ENCODE results near the gene SIK3.

SIK3 gene

DNA sequence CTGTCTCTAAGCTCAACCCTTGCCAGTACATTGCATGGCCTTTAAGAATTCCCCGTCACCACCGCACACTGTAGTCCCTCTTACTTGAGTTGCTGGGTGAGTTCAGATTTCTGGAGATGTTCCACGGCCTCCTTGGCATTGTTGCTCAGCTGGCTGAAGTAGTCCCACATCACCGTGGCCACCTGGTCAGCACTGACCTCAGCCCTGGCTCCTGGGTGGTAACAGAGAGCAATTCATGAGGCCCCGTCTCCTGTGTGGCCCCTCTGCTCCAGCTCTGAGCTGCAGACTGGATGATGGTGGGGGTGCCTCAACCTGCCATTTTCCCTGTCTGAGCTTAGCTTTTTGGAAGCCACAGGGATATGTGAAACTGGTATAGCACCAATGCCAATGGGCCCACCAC is 275.7 kb downstream of the SIK3 start:
- no peaks in the 10 kb centered on the region for H3K36me3 ChIP-seq (ENCODE audit: control insufficient read depth in 4 of 4, insufficient read depth in 4 of 4, low read length in 3 of 4)
- H3K27me3 ChIP-seq (replicated peaks in 2 of 5; ENCODE audit: control insufficient read depth in 4 of 5, insufficient read depth in 5 of 5, low read length in 4 of 5), result no peaks in the 10 kb centered on the region
- H3K4me3 ChIP-seq (ENCODE audit: control insufficient read depth in 1 of 7, extremely low read depth in 1 of 7, insufficient read depth in 4 of 7, low read depth in 2 of 7, low read length in 6 of 7), result no peak overlapping the region
- H3K9me3 ChIP-seq (ENCODE audit: control extremely low read depth in 1 of 5, control insufficient read depth in 4 of 5, insufficient read depth in 2 of 5, low read depth in 1 of 5, low read length in 4 of 5), result no peaks in the 10 kb centered on the region
- H3K27ac ChIP-seq (ENCODE audit: insufficient read depth in 1 of 2, low read depth in 1 of 2, low read length in 2 of 2, poor library complexity in 1 of 2, severe bottlenecking in 2 of 2), result no peak overlapping the region
- ChIA-PET CTCF (interaction anchor here (0.8 to 1.9 kb wide), 5 partner anchors 10 to 403 kb away, joined by 3 to 6 read pairs (median 4); no protein-coding TSS in a partner anchor), POLR2A (no interaction called here)
- DNase-seq, result no peak
- WGBS (ENCODE audit: insufficient coverage), result 80% methylated on average over 5 of the region's 5 CpGs
- no peaks in the 10 kb centered on the region for H3K4me1 ChIP-seq (ENCODE audit: control extremely low read depth in 1 of 4, control insufficient read depth in 4 of 4, insufficient read depth in 4 of 4, low read length in 3 of 4)

DNA sequence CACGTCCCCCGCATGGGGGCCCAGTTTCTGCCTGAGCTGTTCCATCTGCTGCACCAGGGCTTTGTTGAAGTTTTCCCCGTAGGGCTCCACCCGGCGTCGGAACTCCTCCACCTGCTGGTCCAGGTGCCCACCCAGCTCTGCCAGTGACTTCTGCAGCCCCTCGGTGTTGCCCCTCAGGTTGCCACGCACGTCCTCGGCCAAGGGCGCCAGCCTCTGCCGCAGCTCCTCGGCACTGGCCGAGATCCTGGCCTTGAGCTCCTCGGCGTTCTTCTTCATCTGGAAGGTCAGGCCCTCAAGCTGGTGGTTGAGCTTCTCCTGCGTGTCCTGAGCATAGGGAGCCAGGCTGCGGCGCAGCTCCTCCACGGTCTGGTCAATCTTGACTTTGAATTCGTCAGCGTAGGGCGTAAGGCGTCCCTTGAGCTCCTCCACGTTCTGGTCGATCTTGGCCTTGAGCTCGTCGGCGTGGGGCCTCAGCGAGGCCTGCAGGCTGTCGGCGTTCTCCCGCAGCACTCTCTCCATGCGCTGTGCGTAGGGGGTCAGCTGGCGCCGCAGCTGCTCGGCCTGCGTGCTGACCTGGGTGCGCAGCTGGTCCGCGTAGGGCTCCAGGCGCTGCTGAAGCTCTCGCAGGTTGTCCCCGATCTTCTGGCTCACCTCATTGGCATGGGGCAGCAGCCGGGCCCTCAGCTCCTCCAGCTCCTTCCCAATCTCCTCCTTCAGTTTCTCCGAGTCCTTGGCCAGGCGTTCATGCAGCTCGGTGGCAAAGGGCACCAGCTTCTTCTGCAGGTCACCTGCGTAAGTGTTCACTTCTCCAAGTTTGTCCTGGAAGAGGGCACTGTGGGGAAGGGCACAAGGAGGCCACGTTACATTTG is 276.9 kb downstream of the SIK3 start:
- Histone ChIP-seq H3K4me3 (ENCODE audit: control insufficient read depth in 1 of 7, extremely low read depth in 1 of 7, insufficient read depth in 4 of 7, low read depth in 2 of 7, low read length in 6 of 7) (no peak overlapping the region), H3K27me3 (replicated peaks in 2 of 5; ENCODE audit: control insufficient read depth in 4 of 5, insufficient read depth in 5 of 5, low read length in 4 of 5) (no peaks in the 10 kb centered on the region), H3K4me1 (ENCODE audit: control extremely low read depth in 1 of 4, control insufficient read depth in 4 of 4, insufficient read depth in 4 of 4, low read length in 3 of 4) (no peaks in the 10 kb centered on the region), H3K27ac (ENCODE audit: insufficient read depth in 1 of 2, low read depth in 1 of 2, low read length in 2 of 2, poor library complexity in 1 of 2, severe bottlenecking in 2 of 2) (no peak overlapping the region), H3K36me3 (ENCODE audit: control insufficient read depth in 4 of 4, insufficient read depth in 4 of 4, low read length in 3 of 4) (no peaks in the 10 kb centered on the region), H3K9me3 (ENCODE audit: control extremely low read depth in 1 of 5, control insufficient read depth in 4 of 5, insufficient read depth in 2 of 5, low read depth in 1 of 5, low read length in 4 of 5) (no peaks in the 10 kb centered on the region)
- ChIA-PET CTCF (interaction anchor here (0.9 to 1.9 kb wide), 7 partner anchors 9 to 404 kb away, joined by 3 to 7 read pairs (median 3); partner anchors contain the start of gene APOC3), POLR2A (no interaction called here)
- WGBS (ENCODE audit: insufficient coverage), result 98% methylated on average over 49 of the region's 51 CpGs
- DNase-seq, result no peak

DNA sequence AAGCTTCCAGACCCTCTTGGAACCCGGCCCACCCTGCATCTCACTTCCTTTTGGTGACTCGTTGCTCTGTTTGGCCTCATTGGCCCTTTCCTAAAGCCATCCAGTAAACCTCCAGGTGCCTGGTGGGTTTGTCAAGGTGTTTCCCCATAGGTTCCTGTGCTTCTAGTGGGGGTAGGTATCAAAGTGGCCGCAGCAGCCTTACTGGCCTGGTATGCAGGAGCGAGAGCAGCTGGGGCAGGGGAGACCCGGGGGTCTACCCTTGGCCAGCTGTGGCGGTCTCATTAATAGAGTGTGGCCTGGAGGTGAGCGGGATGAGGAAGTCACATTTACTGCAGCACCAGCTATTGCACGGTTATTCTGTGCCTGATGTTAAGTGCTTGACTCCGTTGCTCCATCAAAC is 279.2 kb downstream of the SIK3 start:
- ChIA-PET CTCF (interaction anchor here (1.5 kb wide), 1 partner anchor 17 kb away, joined by 3 read pairs; no protein-coding TSS in a partner anchor), POLR2A (no interaction called here)
- Histone ChIP-seq H3K4me3 (ENCODE audit: control insufficient read depth in 1 of 7, extremely low read depth in 1 of 7, insufficient read depth in 4 of 7, low read depth in 2 of 7, low read length in 6 of 7) (no peak overlapping the region), H3K27ac (ENCODE audit: insufficient read depth in 1 of 2, low read depth in 1 of 2, low read length in 2 of 2, poor library complexity in 1 of 2, severe bottlenecking in 2 of 2) (no peak overlapping the region), H3K27me3 (replicated peaks in 2 of 5; ENCODE audit: control insufficient read depth in 4 of 5, insufficient read depth in 5 of 5, low read length in 4 of 5) (no peaks in the 10 kb centered on the region), H3K4me1 (ENCODE audit: control extremely low read depth in 1 of 4, control insufficient read depth in 4 of 4, insufficient read depth in 4 of 4, low read length in 3 of 4) (no peaks in the 10 kb centered on the region), H3K36me3 (ENCODE audit: control insufficient read depth in 4 of 4, insufficient read depth in 4 of 4, low read length in 3 of 4) (no peaks in the 10 kb centered on the region), H3K9me3 (ENCODE audit: control extremely low read depth in 1 of 5, control insufficient read depth in 4 of 5, insufficient read depth in 2 of 5, low read depth in 1 of 5, low read length in 4 of 5) (no peaks in the 10 kb centered on the region)
- 92% methylated on average over 7 of the region's 9 CpGs for WGBS (ENCODE audit: insufficient coverage)
- DNase-seq, result no peak

DNA sequence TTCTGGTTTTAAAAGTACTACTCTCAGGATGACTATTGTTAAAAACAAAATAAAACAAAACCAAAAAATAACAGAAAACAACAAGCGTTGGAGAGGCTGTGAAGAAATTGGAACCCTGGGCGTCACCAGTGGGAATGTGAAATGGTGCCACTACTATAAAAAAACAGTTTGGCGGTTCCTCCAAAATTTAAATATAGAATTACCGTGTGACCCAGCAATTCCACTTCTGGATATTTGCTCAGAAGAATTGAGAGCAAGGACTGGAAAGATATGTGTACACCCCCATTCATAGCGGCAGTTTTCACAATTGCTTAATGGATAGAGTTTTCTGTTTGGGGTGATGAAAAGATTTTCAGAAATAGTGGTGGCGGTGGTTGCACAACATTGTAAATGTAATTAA is 283.7 kb downstream of the SIK3 start:
- H3K4me3 ChIP-seq (ENCODE audit: control insufficient read depth in 1 of 7, extremely low read depth in 1 of 7, insufficient read depth in 4 of 7, low read depth in 2 of 7, low read length in 6 of 7), result no peak overlapping the region
- no peak overlapping the region for H3K27ac ChIP-seq (ENCODE audit: insufficient read depth in 1 of 2, low read depth in 1 of 2, low read length in 2 of 2, poor library complexity in 1 of 2, severe bottlenecking in 2 of 2)
- no peaks in the 10 kb centered on the region for H3K4me1 ChIP-seq (ENCODE audit: control extremely low read depth in 1 of 4, control insufficient read depth in 4 of 4, insufficient read depth in 4 of 4, low read length in 3 of 4)
- ChIA-PET CTCF (no interaction called here), POLR2A (no interaction called here)
- H3K36me3 ChIP-seq (ENCODE audit: control insufficient read depth in 4 of 4, insufficient read depth in 4 of 4, low read length in 3 of 4), result no peaks in the 10 kb centered on the region
- H3K9me3 ChIP-seq (ENCODE audit: control extremely low read depth in 1 of 5, control insufficient read depth in 4 of 5, insufficient read depth in 2 of 5, low read depth in 1 of 5, low read length in 4 of 5), result no peaks in the 10 kb centered on the region
- peaks cover 0 to 2% (median 0%) of the 10 kb centered on the region in 5 experiments for H3K27me3 ChIP-seq (replicated peaks in 2 of 5; ENCODE audit: control insufficient read depth in 4 of 5, insufficient read depth in 5 of 5, low read length in 4 of 5)
- DNase-seq, result no peak
- 100% methylated on average over 3 of the region's 6 CpGs for WGBS (ENCODE audit: insufficient coverage)

DNA sequence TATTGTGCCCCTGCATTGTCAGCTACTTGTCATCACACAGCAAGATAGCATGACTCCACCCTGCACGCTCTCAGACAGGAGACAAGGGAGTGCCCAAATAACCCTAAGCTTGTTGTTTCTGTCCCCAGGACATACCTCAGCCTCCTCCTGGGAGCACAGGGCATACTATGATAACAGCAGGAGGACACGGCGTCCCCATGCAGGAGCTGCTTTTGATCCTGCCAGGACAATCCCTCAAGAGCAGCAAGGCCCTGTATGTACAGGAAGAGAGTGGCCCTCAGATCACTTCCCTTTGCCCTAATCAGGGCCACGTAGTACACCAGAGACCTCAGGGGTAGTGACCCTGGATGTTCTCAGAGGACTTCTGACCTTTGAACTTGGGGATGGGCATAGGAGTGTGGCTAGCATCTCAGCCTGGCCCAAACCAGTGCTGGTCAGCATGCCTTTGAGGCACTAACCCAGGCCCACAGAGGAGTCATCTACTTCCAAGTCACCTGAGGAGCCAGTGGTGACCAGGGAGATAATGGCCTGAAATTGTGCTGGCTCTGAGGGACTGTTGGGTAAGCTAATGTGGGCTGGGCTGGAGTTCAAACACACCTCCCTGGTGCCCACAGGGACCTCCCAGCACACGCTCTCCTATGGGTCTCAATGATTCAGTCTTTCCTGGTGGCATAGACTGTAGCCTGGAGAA is 284.3 kb downstream of the SIK3 start:
- WGBS (ENCODE audit: insufficient coverage), result 89% methylated on average over 5 of the region's 5 CpGs
- H3K27me3 ChIP-seq (replicated peaks in 2 of 5; ENCODE audit: control insufficient read depth in 4 of 5, insufficient read depth in 5 of 5, low read length in 4 of 5), result peaks cover 0 to 2% (median 0%) of the 10 kb centered on the region in 5 experiments
- no peaks in the 10 kb centered on the region for H3K4me1 ChIP-seq (ENCODE audit: control extremely low read depth in 1 of 4, control insufficient read depth in 4 of 4, insufficient read depth in 4 of 4, low read length in 3 of 4)
- DNase-seq, result no peak
- no peak overlapping the region for H3K4me3 ChIP-seq (ENCODE audit: control insufficient read depth in 1 of 7, extremely low read depth in 1 of 7, insufficient read depth in 4 of 7, low read depth in 2 of 7, low read length in 6 of 7)
- no peak overlapping the region for H3K27ac ChIP-seq (ENCODE audit: insufficient read depth in 1 of 2, low read depth in 1 of 2, low read length in 2 of 2, poor library complexity in 1 of 2, severe bottlenecking in 2 of 2)
- CTCF ChIA-PET, result interaction anchor here (0.9 to 2.0 kb wide), 8 partner anchors 13 to 330 kb away, joined by 3 to 14 read pairs (median 4); partner anchors contain the start of genes APOA1, APOA5 and PAFAH1B2
- no peaks in the 10 kb centered on the region for H3K9me3 ChIP-seq (ENCODE audit: control extremely low read depth in 1 of 5, control insufficient read depth in 4 of 5, insufficient read depth in 2 of 5, low read depth in 1 of 5, low read length in 4 of 5)
- POLR2A ChIA-PET, result interaction anchor here (0.6 kb wide), 1 partner anchor 367 kb away, joined by 3 read pairs; no protein-coding TSS in a partner anchor
- H3K36me3 ChIP-seq (ENCODE audit: control insufficient read depth in 4 of 4, insufficient read depth in 4 of 4, low read length in 3 of 4), result no peaks in the 10 kb centered on the region

DNA sequence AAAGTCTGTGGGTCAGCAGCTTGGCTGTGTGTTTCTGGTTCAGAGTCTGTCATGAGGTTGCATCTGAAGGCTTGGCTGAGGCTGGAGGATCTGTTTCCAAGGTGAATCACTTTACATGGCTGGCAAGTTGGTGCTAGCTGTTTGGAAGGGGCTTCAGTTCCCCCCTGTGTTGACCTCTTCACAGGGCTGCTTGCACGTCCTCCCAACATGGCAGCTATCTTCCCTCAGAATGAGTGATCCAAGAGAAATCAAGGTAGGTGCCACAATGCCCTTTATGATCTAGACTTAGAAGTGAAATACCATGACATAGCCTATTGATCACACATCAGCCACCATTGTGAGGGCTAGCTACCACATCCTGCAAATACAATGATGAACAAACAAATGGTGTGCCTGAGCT is 285.1 kb downstream of the SIK3 start:
- Histone ChIP-seq H3K27ac (ENCODE audit: insufficient read depth in 1 of 2, low read depth in 1 of 2, low read length in 2 of 2, poor library complexity in 1 of 2, severe bottlenecking in 2 of 2) (no peak overlapping the region), H3K36me3 (ENCODE audit: control insufficient read depth in 4 of 4, insufficient read depth in 4 of 4, low read length in 3 of 4) (no peaks in the 10 kb centered on the region), H3K9me3 (ENCODE audit: control extremely low read depth in 1 of 5, control insufficient read depth in 4 of 5, insufficient read depth in 2 of 5, low read depth in 1 of 5, low read length in 4 of 5) (no peaks in the 10 kb centered on the region), H3K27me3 (replicated peaks in 2 of 5; ENCODE audit: control insufficient read depth in 4 of 5, insufficient read depth in 5 of 5, low read length in 4 of 5) (peaks cover 0 to 2% (median 0%) of the 10 kb centered on the region in 5 experiments), H3K4me1 (ENCODE audit: control extremely low read depth in 1 of 4, control insufficient read depth in 4 of 4, insufficient read depth in 4 of 4, low read length in 3 of 4) (no peaks in the 10 kb centered on the region), H3K4me3 (ENCODE audit: control insufficient read depth in 1 of 7, extremely low read depth in 1 of 7, insufficient read depth in 4 of 7, low read depth in 2 of 7, low read length in 6 of 7) (no peak overlapping the region)
- no peak for DNase-seq
- POLR2A ChIA-PET, result interaction anchor here (0.6 kb wide), 1 partner anchor 368 kb away, joined by 3 read pairs; no protein-coding TSS in a partner anchor
- CTCF ChIA-PET, result interaction anchor here (0.9 to 2.0 kb wide), 9 partner anchors 10 to 331 kb away, joined by 3 to 14 read pairs (median 4); partner anchors contain the start of genes APOA1, APOA4, APOA5 and PAFAH1B2
- WGBS (ENCODE audit: insufficient coverage), result 91% methylated on average over 1 of the region's 1 CpG
